A549 (cell line): Measurements from ENCODE around the gene SLC38A10. TPM values are rescaled to one million over a fixed set of nuclear protein-coding genes. Genes with fewer than 3 reads are reported as not detected.

ENCODE experiments used
- BHLHE40 ChIP-seq: IDR thresholded peaks from 2 replicates; pipeline ENCODE4 v1.6.1; 2012; ENCODE audit warnings: low read depth, low read length, inconsistent platforms
- CHD2 ChIP-seq: fragments of 150-350 bp; IDR thresholded peaks from 2 replicates; pipeline ENCODE4 v1.6.1; 2014; ENCODE audit warnings: low read length; ENCODE audit not compliant: partially characterized antibody
- EHMT2 ChIP-seq: fragments of 200-600 bp; sonication (generic); IDR thresholded peaks from 2 replicates; pipeline ENCODE4 v1.6.1; 2016; ENCODE audit warnings: antibody characterized with exemption, low read depth, mild to moderate bottlenecking, moderate library complexity
- ELK1 ChIP-seq: fragments of 150-350 bp; IDR thresholded peaks from 2 replicates; pipeline ENCODE4 v1.6.1; 2014; ENCODE audit warnings: low read depth, mild to moderate bottlenecking, low read length
- FOSL2 ChIP-seq, 2 experiments: fragments of 450-650 bp in 1 of 2; fragments of >200 bp in 1 of 2; sonication (Bioruptor Twin) in 1 of 2; formaldehyde crosslinking; IDR thresholded peaks; 2 replicates each; pipeline versions ENCODE4 v1.5.0 to v1.6.1; 2016 to 2020; ENCODE audit warnings: mild to moderate bottlenecking in 1 of 2, moderate library complexity in 1 of 2
- GATA3 ChIP-seq: IDR thresholded peaks from 2 replicates; pipeline ENCODE4 v1.6.1; 2012; ENCODE audit warnings: borderline replicate concordance
- HDAC2 ChIP-seq: fragments of 200-600 bp; sonication (generic); IDR thresholded peaks from 2 replicates; pipeline ENCODE4 v1.6.1; 2016
- HEYL ChIP-seq: fragments of 250-450 bp; sonication (Bioruptor Pico); IDR thresholded peaks from 2 replicates; pipeline ENCODE4 v1.8.0; 2021; ENCODE audit warnings: mild to moderate bottlenecking, moderate library complexity
- HOXB5 ChIP-seq: fragments of 250-450 bp; sonication (Bioruptor Pico); IDR thresholded peaks from 2 replicates; pipeline ENCODE4 v1.5.0; 2020; ENCODE audit warnings: mild to moderate bottlenecking, moderate library complexity
- JUNB ChIP-seq: fragments of >200 bp; sonication (Bioruptor Twin); formaldehyde crosslinking; IDR thresholded peaks from 2 replicates; pipeline ENCODE4 v1.6.1; 2016
- KDM1A ChIP-seq: fragments of 200-600 bp; sonication (generic); IDR thresholded peaks from 2 replicates; pipeline ENCODE4 v1.6.1; 2016; ENCODE audit warnings: low read depth, mild to moderate bottlenecking
- KDM5A ChIP-seq: fragments of 200-600 bp; sonication (generic); IDR thresholded peaks from 2 replicates; pipeline ENCODE4 v1.6.1; 2016; ENCODE audit warnings: antibody characterized with exemption, mild to moderate bottlenecking
- MAFK ChIP-seq: fragments of 450-650 bp; IDR thresholded peaks from 2 replicates; pipeline ENCODE4 v1.6.1; 2014; ENCODE audit not compliant: partially characterized antibody
- MAX ChIP-seq: IDR thresholded peaks from 2 replicates; pipeline ENCODE4 v1.6.1; 2012
- MYC ChIP-seq: IDR thresholded peaks from 2 replicates; pipeline ENCODE4 v1.6.1; 2012; ENCODE audit warnings: mild to moderate bottlenecking, inconsistent platforms, low read length, improper control_type of control experiment, borderline replicate concordance
- NFE2L2 ChIP-seq: fragments of 150-350 bp; conservative IDR thresholded peaks from 2 replicates; pipeline ENCODE4 v1.6.1; 2014; ENCODE audit warnings: low read length
- NPAS2 ChIP-seq: fragments of 250-450 bp; sonication (Bioruptor Pico); IDR thresholded peaks from 2 replicates; pipeline ENCODE4 v1.8.0; 2022; ENCODE audit warnings: mild to moderate bottlenecking, moderate library complexity, borderline replicate concordance
- PHF8 ChIP-seq: fragments of 200-600 bp; sonication (generic); IDR thresholded peaks from 2 replicates; pipeline ENCODE4 v1.6.1; 2016; ENCODE audit warnings: low read depth, mild to moderate bottlenecking, antibody characterized with exemption, moderate library complexity, borderline replicate concordance
- POLR2A ChIP-seq: IDR thresholded peaks from 2 replicates; pipeline ENCODE4 v1.6.1; 2012; ENCODE audit warnings: mild to moderate bottlenecking, low read length
- SMC3 ChIP-seq: fragments of >200 bp; sonication (Bioruptor Twin); formaldehyde crosslinking; IDR thresholded peaks from 3 replicates; pipeline ENCODE4 v1.6.1; 2018; ENCODE audit warnings: inconsistent platforms
- ZC3H11A ChIP-seq: fragments of 450-650 bp; IDR thresholded peaks from 2 replicates; pipeline ENCODE4 v1.6.1; 2014; ENCODE audit warnings: antibody characterized with exemption, mild to moderate bottlenecking
- ZFP36 ChIP-seq: fragments of 450-650 bp; IDR thresholded peaks from 2 replicates; pipeline ENCODE4 v1.6.1; 2014; ENCODE audit warnings: borderline replicate concordance; ENCODE audit not compliant: partially characterized antibody
- ZNF302 ChIP-seq: fragments of 250-450 bp; sonication (Bioruptor Pico); IDR thresholded peaks from 2 replicates; pipeline ENCODE4 v1.9.0; 2021; ENCODE audit warnings: inconsistent platforms, mild to moderate bottlenecking, moderate library complexity
- ZSCAN20 ChIP-seq: fragments of 250-450 bp; sonication (Bioruptor Pico); IDR thresholded peaks from 2 replicates; pipeline ENCODE4 v1.8.0; 2022; ENCODE audit warnings: mild to moderate bottlenecking, moderate library complexity
- polyA plus RNA-seq, 4 experiments: library from polyadenylated mRNA; depleted of rRNA in 3 of 4; stranded (reverse); fragments of >200 nt; fragmentation: RNase III in 1 of 4; extraction: RNeasy Plus Mini Kit Qiagen cat#74134 plus additional on column Dnase treatment in 1 of 4; gene quantifications; 2 replicates in 3 of 4; 3 replicates in 1 of 4; pipeline ENCODE4 v1.2.3, GENCODE V29; 2011 to 2017
- TF ChIP-seq, protein P1 (sequence below): IDR thresholded peaks from 2 replicates; pipeline ENCODE4 v1.6.1; 2012
- TF ChIP-seq, protein P2 (sequence below): fragments of >200 bp; sonication (Bioruptor Twin); formaldehyde crosslinking; IDR thresholded peaks from 3 replicates; pipeline ENCODE4 v1.5.1; 2016
- TF ChIP-seq, protein P3 (sequence below): IDR thresholded peaks from 2 replicates; pipeline ENCODE4 v1.6.1; 2012; ENCODE audit warnings: low read depth, borderline replicate concordance

SLC38A10 gene
- polyA plus RNA-seq, 2 of the 4 experiments (the other 2 are of a cell fraction), result 35.8 to 67.4 TPM

DNA sequence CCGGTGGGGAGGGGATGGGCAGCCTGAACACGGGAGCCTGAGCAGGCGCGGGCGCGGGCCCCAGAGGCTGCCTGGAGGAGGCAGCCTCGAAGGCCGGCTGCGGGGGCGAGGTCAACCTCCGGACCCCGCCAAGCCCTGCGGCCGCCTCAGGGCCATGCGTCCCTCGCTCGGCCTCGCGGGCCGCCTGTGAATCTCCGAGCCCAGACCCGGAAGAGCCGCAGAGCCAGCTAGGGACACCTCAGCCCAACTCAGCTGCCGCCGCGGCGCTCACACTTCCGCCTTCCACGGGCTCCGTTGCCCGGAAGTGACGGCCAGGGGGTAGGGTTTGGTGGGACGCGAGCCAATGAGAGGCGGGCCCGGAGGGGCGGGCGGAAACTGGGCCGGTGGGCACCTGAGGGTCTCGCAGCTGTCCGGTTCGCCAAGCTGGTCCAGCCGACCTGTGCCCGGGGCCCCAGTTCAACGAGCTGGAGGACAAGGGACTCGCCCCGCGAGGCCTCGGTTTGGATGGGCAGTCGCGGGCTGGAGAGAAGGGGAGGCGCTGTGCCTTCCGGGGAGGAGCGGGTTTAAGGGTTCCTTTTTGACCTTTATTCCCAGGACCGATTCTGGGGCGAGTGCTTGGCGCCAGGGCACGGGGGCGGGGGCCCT is at the start of gene SLC38A10 (continued):
- TF ChIP-seq, protein P1, sequence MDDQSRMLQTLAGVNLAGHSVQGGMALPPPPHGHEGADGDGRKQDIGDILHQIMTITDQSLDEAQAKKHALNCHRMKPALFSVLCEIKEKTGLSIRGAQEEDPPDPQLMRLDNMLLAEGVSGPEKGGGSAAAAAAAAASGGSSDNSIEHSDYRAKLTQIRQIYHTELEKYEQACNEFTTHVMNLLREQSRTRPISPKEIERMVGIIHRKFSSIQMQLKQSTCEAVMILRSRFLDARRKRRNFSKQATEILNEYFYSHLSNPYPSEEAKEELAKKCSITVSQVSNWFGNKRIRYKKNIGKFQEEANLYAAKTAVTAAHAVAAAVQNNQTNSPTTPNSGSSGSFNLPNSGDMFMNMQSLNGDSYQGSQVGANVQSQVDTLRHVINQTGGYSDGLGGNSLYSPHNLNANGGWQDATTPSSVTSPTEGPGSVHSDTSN, result no peak
- TF ChIP-seq MAX (peak; percentile 59), ZNF302 (CRISPR knock-in tag) (no peak), JUNB (no peak), PHF8 (peak; percentile 89), SMC3 (no peak), CHD2 (no peak), FOSL2 (IDR thresholded peaks at IDR 0.05) (no peak), FOSL2 (CRISPR knock-in tag; IDR thresholded peaks at IDR 0.05) (no peak), KDM5A (no peak; the same call in 1 of the 2 replicates), BHLHE40 (no peak), NFE2L2 (no peak), NPAS2 (no peak), ZFP36 (peak; percentile 96), HEYL (CRISPR knock-in tag) (no peak), KDM1A (no peak), GATA3 (peak; percentile 26; the same call in 1 of the 2 replicates), EHMT2 (no peak), HDAC2 (no peak), ELK1 (no peak), MAFK (no peak), POLR2A (peak; percentile 95), MYC (0 out of 2 replicates have a peak, but pooled peaks have one; percentile 42), ZSCAN20 (no peak), HOXB5 (CRISPR knock-in tag) (no peak), ZC3H11A (no peak)
- TF ChIP-seq, protein P2, sequence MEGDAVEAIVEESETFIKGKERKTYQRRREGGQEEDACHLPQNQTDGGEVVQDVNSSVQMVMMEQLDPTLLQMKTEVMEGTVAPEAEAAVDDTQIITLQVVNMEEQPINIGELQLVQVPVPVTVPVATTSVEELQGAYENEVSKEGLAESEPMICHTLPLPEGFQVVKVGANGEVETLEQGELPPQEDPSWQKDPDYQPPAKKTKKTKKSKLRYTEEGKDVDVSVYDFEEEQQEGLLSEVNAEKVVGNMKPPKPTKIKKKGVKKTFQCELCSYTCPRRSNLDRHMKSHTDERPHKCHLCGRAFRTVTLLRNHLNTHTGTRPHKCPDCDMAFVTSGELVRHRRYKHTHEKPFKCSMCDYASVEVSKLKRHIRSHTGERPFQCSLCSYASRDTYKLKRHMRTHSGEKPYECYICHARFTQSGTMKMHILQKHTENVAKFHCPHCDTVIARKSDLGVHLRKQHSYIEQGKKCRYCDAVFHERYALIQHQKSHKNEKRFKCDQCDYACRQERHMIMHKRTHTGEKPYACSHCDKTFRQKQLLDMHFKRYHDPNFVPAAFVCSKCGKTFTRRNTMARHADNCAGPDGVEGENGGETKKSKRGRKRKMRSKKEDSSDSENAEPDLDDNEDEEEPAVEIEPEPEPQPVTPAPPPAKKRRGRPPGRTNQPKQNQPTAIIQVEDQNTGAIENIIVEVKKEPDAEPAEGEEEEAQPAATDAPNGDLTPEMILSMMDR, result no peak; the same call in 2 of the 3 replicates
- TF ChIP-seq, protein P3, sequence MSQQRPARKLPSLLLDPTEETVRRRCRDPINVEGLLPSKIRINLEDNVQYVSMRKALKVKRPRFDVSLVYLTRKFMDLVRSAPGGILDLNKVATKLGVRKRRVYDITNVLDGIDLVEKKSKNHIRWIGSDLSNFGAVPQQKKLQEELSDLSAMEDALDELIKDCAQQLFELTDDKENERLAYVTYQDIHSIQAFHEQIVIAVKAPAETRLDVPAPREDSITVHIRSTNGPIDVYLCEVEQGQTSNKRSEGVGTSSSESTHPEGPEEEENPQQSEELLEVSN, result no peak
